Fibroblast of villous mesenchyme (primary cell): ENCODE measurements around the gene PHACTR4. TPM values are rescaled to one million over a fixed set of nuclear protein-coding genes. Genes with fewer than 3 reads are reported as not detected.
"Not testable (repeated sequence)": the region's sequence is repeated elsewhere in the genome, so short reads cannot be mapped to it uniquely, and the experiment has no call there.

ENCODE experiments used
- DNase-seq: peaks from one replicate; pipeline ENCODE4 v3.0.0-alpha.2; 2010; ENCODE audit warnings: low read depth
- H3K4me3 ChIP-seq: 2 replicates; pipeline ENCODE4 v1.5.1; 2011; ENCODE audit warnings: low read depth, mild to moderate bottlenecking, low read length
- total RNA-seq: library from RNA; depleted of rRNA; stranded (reverse); fragments of >200 nt; gene quantifications from 2 replicates; pipeline ENCODE4 v1.2.3, GENCODE V29; 2012
- TF ChIP-seq, protein P1 (sequence below): IDR thresholded peaks from 2 replicates; pipeline ENCODE4 v1.5.1; 2012; ENCODE audit warnings: low read depth, mild to moderate bottlenecking, low read length; ENCODE audit not compliant: insufficient read depth

PHACTR4 gene
- total RNA-seq, 1 donor, result 12.1 TPM

GRCh38 chr1:28329395-28330153 lies 40.0 kb upstream of the PHACTR4 start:
- TF ChIP-seq, protein P1, sequence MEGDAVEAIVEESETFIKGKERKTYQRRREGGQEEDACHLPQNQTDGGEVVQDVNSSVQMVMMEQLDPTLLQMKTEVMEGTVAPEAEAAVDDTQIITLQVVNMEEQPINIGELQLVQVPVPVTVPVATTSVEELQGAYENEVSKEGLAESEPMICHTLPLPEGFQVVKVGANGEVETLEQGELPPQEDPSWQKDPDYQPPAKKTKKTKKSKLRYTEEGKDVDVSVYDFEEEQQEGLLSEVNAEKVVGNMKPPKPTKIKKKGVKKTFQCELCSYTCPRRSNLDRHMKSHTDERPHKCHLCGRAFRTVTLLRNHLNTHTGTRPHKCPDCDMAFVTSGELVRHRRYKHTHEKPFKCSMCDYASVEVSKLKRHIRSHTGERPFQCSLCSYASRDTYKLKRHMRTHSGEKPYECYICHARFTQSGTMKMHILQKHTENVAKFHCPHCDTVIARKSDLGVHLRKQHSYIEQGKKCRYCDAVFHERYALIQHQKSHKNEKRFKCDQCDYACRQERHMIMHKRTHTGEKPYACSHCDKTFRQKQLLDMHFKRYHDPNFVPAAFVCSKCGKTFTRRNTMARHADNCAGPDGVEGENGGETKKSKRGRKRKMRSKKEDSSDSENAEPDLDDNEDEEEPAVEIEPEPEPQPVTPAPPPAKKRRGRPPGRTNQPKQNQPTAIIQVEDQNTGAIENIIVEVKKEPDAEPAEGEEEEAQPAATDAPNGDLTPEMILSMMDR, result peak; percentile 7
- peak overlapping the region; percentile 84 for H3K4me3 ChIP-seq
- peak; percentile 27 for DNase-seq

- TF ChIP-seq, protein P1, result no peak
- H3K4me3 ChIP-seq, result no peak overlapping the region
- DNase-seq, result no peak
Observed at GRCh38 chr1:28338897-28339296, 30.6 kb upstream of the PHACTR4 start.

GRCh38 chr1:28339551-28339950 lies 30.0 kb upstream of the PHACTR4 start:
- H3K4me3 ChIP-seq, result no peak overlapping the region
- TF ChIP-seq, protein P1, result no peak
- DNase-seq, result no peak

DNA sequence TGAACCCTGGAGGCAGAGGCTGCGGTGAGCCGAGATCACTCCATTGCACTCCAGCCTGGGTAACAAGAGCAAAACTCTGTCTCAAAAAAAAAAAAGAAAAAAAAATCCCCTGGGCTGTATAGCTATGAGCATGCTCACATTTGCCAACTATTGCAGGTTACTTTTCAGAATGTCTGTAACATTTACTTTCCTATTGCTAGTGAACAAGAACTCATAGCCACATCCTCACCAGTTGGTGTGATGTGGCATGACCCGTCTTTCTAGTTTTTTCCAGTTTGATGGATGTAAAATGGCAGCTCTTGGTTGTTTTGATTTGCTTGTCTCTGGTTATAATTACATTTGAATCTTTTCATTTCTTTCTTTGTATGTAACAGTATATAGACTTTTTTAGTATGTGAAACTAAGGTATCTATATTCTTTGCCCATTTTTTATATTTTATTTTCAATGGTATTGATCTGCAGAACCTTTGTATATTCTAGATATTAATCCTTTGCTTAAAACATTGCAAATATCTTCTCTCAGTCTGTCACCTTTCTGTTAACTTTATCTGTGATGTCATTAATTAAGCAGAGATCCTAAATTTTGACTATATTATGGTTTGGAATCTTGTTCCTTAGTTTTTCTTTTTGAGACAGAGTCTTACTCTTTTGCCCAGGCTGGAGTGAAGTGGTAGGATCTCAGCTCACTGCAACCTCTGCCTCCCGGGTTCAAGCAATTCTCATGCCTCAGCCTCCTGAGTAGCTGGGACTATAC lies 29.1 kb upstream of the PHACTR4 start:
- no peak for DNase-seq
- no peak overlapping the region for H3K4me3 ChIP-seq
- TF ChIP-seq, protein P1, result no peak

- DNase-seq, result no peak
- H3K4me3 ChIP-seq, result no peak overlapping the region
- TF ChIP-seq, protein P1, result no peak
Observed at GRCh38 chr1:28341591-28341990, 27.9 kb upstream of the PHACTR4 start.

GRCh38 chr1:28343405-28343804 lies 26.1 kb upstream of the PHACTR4 start:
- no peak overlapping the region for H3K4me3 ChIP-seq
- TF ChIP-seq, protein P1, result no peak
- DNase-seq, result no peak

GRCh38 chr1:28353248-28353810 lies 16.2 kb upstream of the PHACTR4 start:
- not testable (repeated sequence) for H3K4me3 ChIP-seq, DNase-seq
